ENCODE measurements around the gene POLR2M.

The POLR2M gene

GRCh38 chr15:57677204-57677603 lies 29.3 kb upstream of the POLR2M start:
- no peak overlapping the region for H3K4me2 ChIP-seq (ENCODE audit: low read depth, low read length, poor library complexity, severe bottlenecking)
- no peak overlapping the region for H2AFZ ChIP-seq (ENCODE audit: low read depth, low read length, severe bottlenecking)
- no peak overlapping the region for H3K27ac ChIP-seq (ENCODE audit: low read depth, low read length)
- no peaks in the 10 kb centered on the region for H4K20me1 ChIP-seq (ENCODE audit: low read depth, low read length)
- H3K9me2 ChIP-seq (replicated peaks; ENCODE audit: insufficient read depth, low read length), result no peaks in the 10 kb centered on the region
- TF ChIP-seq EZH2phosphoT487 (conservative IDR thresholded peaks at IDR 0.05; ENCODE audit: low read length) (no peak), CTCF (IDR thresholded peaks at IDR 0.05; ENCODE audit: insufficient read depth, low read length, poor library complexity, severe bottlenecking) (no peak)
- H3K79me2 ChIP-seq (ENCODE audit: insufficient read depth, low read length), result no peaks in the 10 kb centered on the region
- no peak overlapping the region for H3K9ac ChIP-seq (ENCODE audit: low read length)
- H3K4me3 ChIP-seq (ENCODE audit: insufficient read depth, low read length, poor library complexity, severe bottlenecking), result no peak overlapping the region
- H3K36me3 ChIP-seq (ENCODE audit: low read length), result no peaks in the 10 kb centered on the region
- H3F3A ChIP-seq (ENCODE audit: insufficient read depth), result no peaks in the 10 kb centered on the region
- no peaks in the 10 kb centered on the region for H3K9me3 ChIP-seq (ENCODE audit: insufficient read depth, low read length)
- H3K27me3 ChIP-seq (ENCODE audit: low read length), result no peaks in the 10 kb centered on the region

- TF ChIP-seq EZH2phosphoT487 (conservative IDR thresholded peaks at IDR 0.05; ENCODE audit: low read length), result no peak
- TF ChIP-seq CTCF (IDR thresholded peaks at IDR 0.05; ENCODE audit: insufficient read depth, low read length, poor library complexity, severe bottlenecking), result no peak
- Histone ChIP-seq H3K79me2 (ENCODE audit: insufficient read depth, low read length) (no peaks in the 10 kb centered on the region), H3K9me3 (ENCODE audit: insufficient read depth, low read length) (no peaks in the 10 kb centered on the region), H3K4me3 (ENCODE audit: insufficient read depth, low read length, poor library complexity, severe bottlenecking) (no peak overlapping the region), H3F3A (ENCODE audit: insufficient read depth) (no peaks in the 10 kb centered on the region), H3K9me2 (replicated peaks; ENCODE audit: insufficient read depth, low read length) (no peaks in the 10 kb centered on the region), H3K27ac (ENCODE audit: low read depth, low read length) (no peak overlapping the region), H4K20me1 (ENCODE audit: low read depth, low read length) (no peaks in the 10 kb centered on the region), H3K9ac (ENCODE audit: low read length) (no peak overlapping the region), H3K27me3 (ENCODE audit: low read length) (no peaks in the 10 kb centered on the region), H3K36me3 (ENCODE audit: low read length) (no peaks in the 10 kb centered on the region), H2AFZ (ENCODE audit: low read depth, low read length, severe bottlenecking) (no peak overlapping the region), H3K4me2 (ENCODE audit: low read depth, low read length, poor library complexity, severe bottlenecking) (no peak overlapping the region)
Observed at GRCh38 chr15:57680021-57680420, 26.5 kb upstream of the POLR2M start.

GRCh38 chr15:57681011-57681410 lies 25.5 kb upstream of the POLR2M start:
- H3F3A ChIP-seq (ENCODE audit: insufficient read depth), result no peaks in the 10 kb centered on the region
- no peaks in the 10 kb centered on the region for H4K20me1 ChIP-seq (ENCODE audit: low read depth, low read length)
- H3K4me2 ChIP-seq (ENCODE audit: low read depth, low read length, poor library complexity, severe bottlenecking), result no peak overlapping the region
- H3K36me3 ChIP-seq (ENCODE audit: low read length), result no peaks in the 10 kb centered on the region
- H3K9me2 ChIP-seq (replicated peaks; ENCODE audit: insufficient read depth, low read length), result no peaks in the 10 kb centered on the region
- H3K9me3 ChIP-seq (ENCODE audit: insufficient read depth, low read length), result no peaks in the 10 kb centered on the region
- H3K9ac ChIP-seq (ENCODE audit: low read length), result no peak overlapping the region
- no peak overlapping the region for H3K27ac ChIP-seq (ENCODE audit: low read depth, low read length)
- no peak overlapping the region for H3K4me3 ChIP-seq (ENCODE audit: insufficient read depth, low read length, poor library complexity, severe bottlenecking)
- H3K79me2 ChIP-seq (ENCODE audit: insufficient read depth, low read length), result no peaks in the 10 kb centered on the region
- TF ChIP-seq EZH2phosphoT487 (conservative IDR thresholded peaks at IDR 0.05; ENCODE audit: low read length), result no peak
- no peak for TF ChIP-seq CTCF (IDR thresholded peaks at IDR 0.05; ENCODE audit: insufficient read depth, low read length, poor library complexity, severe bottlenecking)
- H3K27me3 ChIP-seq (ENCODE audit: low read length), result no peaks in the 10 kb centered on the region
- H2AFZ ChIP-seq (ENCODE audit: low read depth, low read length, severe bottlenecking), result no peak overlapping the region

Data from SU-DHL-6 (cell line).